Peyer's patch (tissue), 4 donors: ENCODE measurements around the gene ACSS1.

Source experiments
- CTCF ChIP-seq, 6 experiments: fragments of 450-650 bp in 4 of 6; fragments of 200-600 bp in 2 of 6; sonication (generic) in 1 of 6; IDR thresholded peaks; one replicate each; pipeline ENCODE4 v1.5.1; 2017 to 2019; ENCODE audit warnings: antibody characterized with exemption in 6 of 6, mild to moderate bottlenecking in 3 of 6, moderate library complexity in 1 of 6
- POLR2A ChIP-seq, 2 donors: fragments of 450-650 bp; IDR thresholded peaks; one replicate each; pipeline ENCODE4 v1.5.1; 2017; ENCODE audit warnings: antibody characterized with exemption in 2 of 2, mild to moderate bottlenecking in 2 of 2, moderate library complexity in 2 of 2

- no peak for TF ChIP-seq CTCF (IDR thresholded peaks at IDR 0.05)
- no peak for TF ChIP-seq POLR2A (IDR thresholded peaks at IDR 0.05)
Observed at GRCh38 chr20:24963672-24964505, 94.0 kb downstream of the ACSS1 start.
